AG04450 (cell line): ENCODE data around the gene TSR1. TPM values are rescaled to one million over a fixed set of nuclear protein-coding genes. Genes with fewer than 3 reads are reported as not detected.

Experiments
- CTCF ChIA-PET: fragments of 300-600, 350-600 bp; formaldehyde crosslinking; extraction: SDS; loops from one replicate; lab custom pipeline; 2022; ENCODE audit warnings: antibody characterized with exemption, inconsistent platforms; lab: Charles Lee
- POLR2A ChIA-PET: fragments of 350-600 bp; formaldehyde crosslinking; extraction: SDS; loops from one replicate; lab custom pipeline; 2021; ENCODE audit warnings: antibody characterized with exemption, inconsistent platforms; lab: Yijun Ruan, JAX
- DNase-seq: peaks from one replicate; pipeline ENCODE4 v3.0.0-alpha.2; 2011; ENCODE audit warnings: low read depth, low spot score
- H3K27ac ChIP-seq: one replicate; pipeline ENCODE4 v1.5.1; 2012; ENCODE audit warnings: low read depth, low read length, control low read depth
- H3K27me3 ChIP-seq: one replicate; pipeline ENCODE4 v1.6.0; 2012; ENCODE audit warnings: low read length; ENCODE audit not compliant: control insufficient read depth, insufficient read depth
- H3K4me3 ChIP-seq: 2 replicates; pipeline ENCODE4 v1.5.1; 2011; ENCODE audit warnings: mild to moderate bottlenecking, low read depth, low read length, control low read depth
- H3K9me3 ChIP-seq: 2 replicates; pipeline ENCODE4 v1.5.1; 2012; ENCODE audit warnings: low read length; ENCODE audit not compliant: control insufficient read depth, insufficient read depth
- CTCF ChIP-seq: IDR thresholded peaks from 2 replicates; pipeline ENCODE4 v1.5.1; 2011; ENCODE audit warnings: low read depth, low read length, control low read depth, inconsistent platforms
- polyA plus RNA-seq: library from polyadenylated mRNA; depleted of rRNA; stranded (reverse); fragments of >200 nt; gene quantifications from 2 replicates; pipeline ENCODE4 v1.2.3, GENCODE V29; 2011

TSR1 gene
- polyA plus RNA-seq, 1 experiment, result 15.5 TPM

GRCh38 chr17:2362416-2362815 lies 26.2 kb upstream of the TSR1 start:
- POLR2A ChIA-PET, result no interaction called here
- H3K9me3 ChIP-seq, result no peaks in the 10 kb centered on the region
- H3K4me3 ChIP-seq, result no peak overlapping the region
- no peak for TF ChIP-seq CTCF
- DNase-seq, result no peak
- H3K27ac ChIP-seq, result no peak overlapping the region
- no peaks in the 10 kb centered on the region for H3K27me3 ChIP-seq
- CTCF ChIA-PET, result no interaction called here

DNA sequence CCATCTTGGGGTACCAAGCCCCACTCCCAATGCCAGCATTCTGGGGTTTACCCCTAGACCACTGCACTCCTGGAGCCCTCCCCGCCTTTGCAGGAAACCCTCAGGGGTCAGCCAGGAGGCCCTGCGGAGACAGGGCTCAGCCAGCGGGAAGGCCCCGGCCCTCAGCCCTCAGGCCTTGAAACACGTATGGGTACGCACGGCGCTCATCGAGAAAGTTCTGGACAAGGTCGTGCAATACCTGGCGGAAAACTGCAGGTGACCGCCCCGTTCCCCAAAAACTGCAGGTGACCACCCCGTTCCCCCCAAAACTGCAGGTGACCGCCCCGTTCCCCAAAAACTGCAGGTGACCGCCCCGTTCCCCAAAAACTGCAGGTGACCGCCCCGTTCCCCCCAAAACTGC lies 25.8 kb upstream of the TSR1 start:
- no peak for TF ChIP-seq CTCF
- H3K27ac ChIP-seq, result no peak overlapping the region
- no peak overlapping the region for H3K4me3 ChIP-seq
- POLR2A ChIA-PET, result no interaction called here
- no peak for DNase-seq
- H3K9me3 ChIP-seq, result no peaks in the 10 kb centered on the region
- no peaks in the 10 kb centered on the region for H3K27me3 ChIP-seq
- CTCF ChIA-PET, result interaction anchor here (1.0 kb wide), 1 partner anchor 9 kb away, joined by 6 read pairs; no protein-coding TSS in a partner anchor

DNA sequence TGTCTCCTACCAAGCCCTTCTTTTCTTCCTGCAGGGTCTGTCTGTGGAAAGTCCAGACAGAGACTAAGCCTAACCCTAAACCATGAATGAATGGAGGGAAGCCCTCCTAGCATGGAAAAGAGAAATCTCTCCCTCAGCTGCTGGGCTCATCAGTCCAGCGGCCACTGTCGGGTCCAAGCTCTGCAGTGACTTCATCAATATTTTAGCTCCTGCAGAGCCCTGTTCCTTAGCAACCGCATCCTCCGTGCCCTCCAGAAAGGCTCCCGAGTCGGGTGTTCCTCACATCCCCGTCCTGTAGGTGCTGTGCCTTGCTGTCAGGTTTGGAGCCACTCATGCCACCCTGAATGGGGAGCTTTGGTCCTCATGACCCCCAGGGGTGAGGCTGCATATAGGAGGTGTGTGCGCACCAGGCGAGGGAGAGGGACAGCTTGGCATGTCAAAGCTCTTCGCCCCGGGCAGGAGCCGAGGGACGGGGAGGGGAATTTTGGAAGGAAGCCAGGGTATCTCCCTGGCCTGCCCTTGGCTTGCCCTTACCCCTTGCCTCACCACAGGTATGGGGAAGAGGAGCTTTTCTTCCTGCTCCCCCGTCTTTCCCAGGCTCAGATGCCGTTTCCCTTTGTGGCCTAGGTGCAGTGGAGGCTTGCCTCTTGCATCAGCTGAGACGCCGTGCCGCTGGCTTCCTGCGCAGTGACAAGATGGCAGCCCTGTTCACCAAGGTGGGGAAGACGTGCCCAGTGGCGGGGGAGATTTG lies 24.9 kb upstream of the TSR1 start:
- no peaks in the 10 kb centered on the region for H3K9me3 ChIP-seq
- H3K27me3 ChIP-seq, result no peaks in the 10 kb centered on the region
- POLR2A ChIA-PET, result no interaction called here
- no peak for DNase-seq
- CTCF ChIA-PET, result interaction anchor here (1.0 to 1.2 kb wide), 2 partner anchors 8 to 55 kb away, joined by 3 to 6 read pairs; no protein-coding TSS in a partner anchor
- no peak for TF ChIP-seq CTCF
- H3K4me3 ChIP-seq, result no peak overlapping the region
- H3K27ac ChIP-seq, result no peak overlapping the region

DNA sequence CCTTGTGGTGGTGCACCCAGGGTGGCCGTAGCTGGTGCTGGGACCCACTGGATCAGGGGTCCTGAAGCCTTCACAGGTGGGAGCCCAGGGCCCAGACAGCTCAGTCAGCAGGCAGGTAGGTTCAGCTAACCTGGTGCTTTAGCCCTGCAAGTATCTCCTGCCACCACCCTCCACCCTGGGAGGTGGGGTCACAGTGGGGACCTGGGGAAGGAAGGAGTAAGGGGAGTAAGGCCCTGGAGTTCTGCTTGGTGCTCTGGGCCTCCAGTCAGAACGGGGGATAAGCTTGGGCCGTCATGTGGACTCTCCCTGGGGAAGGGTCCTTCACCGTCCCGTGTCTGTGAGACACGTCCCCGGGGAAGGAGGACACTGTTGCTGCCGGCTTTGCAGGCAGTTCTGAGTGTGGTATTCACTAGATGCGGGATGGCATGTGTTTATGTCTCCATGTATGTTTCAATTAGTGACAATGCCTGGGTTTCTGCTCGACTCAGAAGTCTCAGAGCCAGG lies 21.7 kb upstream of the TSR1 start:
- no peak for DNase-seq
- Histone ChIP-seq H3K9me3 (no peaks in the 10 kb centered on the region), H3K4me3 (no peak overlapping the region), H3K27me3 (no peaks in the 10 kb centered on the region), H3K27ac (no peak overlapping the region)
- ChIA-PET CTCF (interaction anchor here (1.2 kb wide), 1 partner anchor 25 kb away, joined by 3 read pairs; no protein-coding TSS in a partner anchor), POLR2A (no interaction called here)
- no peak for TF ChIP-seq CTCF

DNA sequence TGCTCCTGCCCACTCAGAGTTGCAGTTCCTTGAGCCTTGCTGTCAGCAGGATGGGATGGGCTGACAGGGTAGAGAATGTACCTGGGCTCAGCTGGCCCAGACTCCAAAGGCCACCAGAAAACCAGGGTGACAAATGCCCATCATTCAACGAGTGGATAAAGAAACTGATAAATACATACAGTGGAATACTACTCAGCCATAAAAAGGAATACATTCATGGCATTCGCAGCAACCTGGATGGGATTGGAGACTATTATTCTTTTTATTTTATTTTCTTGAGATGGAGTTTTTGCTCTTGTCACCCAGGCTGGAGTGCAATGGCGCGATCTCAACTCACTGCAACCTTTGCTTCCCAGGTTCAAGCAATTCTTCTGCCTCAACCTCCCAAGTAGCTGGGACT lies 21.0 kb upstream of the TSR1 start:
- H3K4me3 ChIP-seq, result no peak overlapping the region
- H3K27me3 ChIP-seq, result no peaks in the 10 kb centered on the region
- TF ChIP-seq CTCF, result no peak
- no peak for DNase-seq
- POLR2A ChIA-PET, result no interaction called here
- no peaks in the 10 kb centered on the region for H3K9me3 ChIP-seq
- no peak overlapping the region for H3K27ac ChIP-seq
- CTCF ChIA-PET, result no interaction called here
